WERI-Rb-1 (cell line): ENCODE measurements around the gene LIPA.

Experiments used
- DNase-seq: peaks from one replicate; pipeline ENCODE4 v3.0.0-alpha.2; 2020
- H3K27ac ChIP-seq: fragments of 250-450 bp; sonication (Bioruptor Pico); 2 replicates; pipeline ENCODE4 v1.5.1; 2020; ENCODE audit warnings: mild to moderate bottlenecking, moderate library complexity
- H3K27me3 ChIP-seq: fragments of 250-450 bp; sonication (Bioruptor Pico); 2 replicates; pipeline ENCODE4 v1.5.1; 2021; ENCODE audit warnings: mild to moderate bottlenecking, low read depth, moderate library complexity; ENCODE audit not compliant: insufficient read depth, severe bottlenecking
- H3K36me3 ChIP-seq: fragments of 250-450 bp; sonication (Bioruptor Pico); 2 replicates; pipeline ENCODE4 v1.5.1; 2020; ENCODE audit warnings: mild to moderate bottlenecking, moderate library complexity
- H3K4me3 ChIP-seq: 2 replicates; pipeline ENCODE4 v1.5.1; 2011; ENCODE audit warnings: low read depth, mild to moderate bottlenecking, control low read depth, low read length
- H3K9me3 ChIP-seq: fragments of 250-450 bp; sonication (Bioruptor Pico); 2 replicates; pipeline ENCODE4 v1.5.1; 2021; ENCODE audit warnings: mild to moderate bottlenecking, moderate library complexity; ENCODE audit not compliant: severe bottlenecking
- TF ChIP-seq, protein P1 (sequence below): IDR thresholded peaks from 2 replicates; pipeline ENCODE4 v1.5.1; 2011; ENCODE audit warnings: low read depth, mild to moderate bottlenecking, control low read depth, inconsistent platforms, low read length

Gene LIPA

DNA sequence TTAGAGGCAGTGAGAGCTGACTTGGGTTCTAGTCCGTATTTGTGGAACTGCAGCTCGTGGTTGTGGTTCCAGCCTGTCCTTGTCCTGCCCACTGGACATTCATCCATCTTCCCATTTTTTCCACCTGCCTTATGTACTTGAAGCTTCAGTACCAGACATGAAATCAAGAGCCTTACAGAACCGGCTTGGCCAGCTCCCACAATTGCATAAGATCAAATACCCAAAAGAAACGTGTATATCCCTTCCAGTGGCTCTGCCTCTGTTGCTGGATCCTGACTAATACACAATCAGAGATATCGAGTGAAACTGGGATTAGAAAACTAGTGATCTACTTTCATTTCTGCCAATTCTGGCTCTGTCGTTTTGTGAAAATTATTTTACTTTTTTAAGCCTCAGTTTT is 23.8 kb upstream of the LIPA start:
- no peaks in the 10 kb centered on the region for H3K27me3 ChIP-seq
- DNase-seq = no peak
- no peaks in the 10 kb centered on the region for H3K36me3 ChIP-seq
- no peaks in the 10 kb centered on the region for H3K9me3 ChIP-seq
- no peak overlapping the region for H3K27ac ChIP-seq
- TF ChIP-seq, protein P1, sequence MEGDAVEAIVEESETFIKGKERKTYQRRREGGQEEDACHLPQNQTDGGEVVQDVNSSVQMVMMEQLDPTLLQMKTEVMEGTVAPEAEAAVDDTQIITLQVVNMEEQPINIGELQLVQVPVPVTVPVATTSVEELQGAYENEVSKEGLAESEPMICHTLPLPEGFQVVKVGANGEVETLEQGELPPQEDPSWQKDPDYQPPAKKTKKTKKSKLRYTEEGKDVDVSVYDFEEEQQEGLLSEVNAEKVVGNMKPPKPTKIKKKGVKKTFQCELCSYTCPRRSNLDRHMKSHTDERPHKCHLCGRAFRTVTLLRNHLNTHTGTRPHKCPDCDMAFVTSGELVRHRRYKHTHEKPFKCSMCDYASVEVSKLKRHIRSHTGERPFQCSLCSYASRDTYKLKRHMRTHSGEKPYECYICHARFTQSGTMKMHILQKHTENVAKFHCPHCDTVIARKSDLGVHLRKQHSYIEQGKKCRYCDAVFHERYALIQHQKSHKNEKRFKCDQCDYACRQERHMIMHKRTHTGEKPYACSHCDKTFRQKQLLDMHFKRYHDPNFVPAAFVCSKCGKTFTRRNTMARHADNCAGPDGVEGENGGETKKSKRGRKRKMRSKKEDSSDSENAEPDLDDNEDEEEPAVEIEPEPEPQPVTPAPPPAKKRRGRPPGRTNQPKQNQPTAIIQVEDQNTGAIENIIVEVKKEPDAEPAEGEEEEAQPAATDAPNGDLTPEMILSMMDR = no peak
- H3K4me3 ChIP-seq = no peak overlapping the region

DNA sequence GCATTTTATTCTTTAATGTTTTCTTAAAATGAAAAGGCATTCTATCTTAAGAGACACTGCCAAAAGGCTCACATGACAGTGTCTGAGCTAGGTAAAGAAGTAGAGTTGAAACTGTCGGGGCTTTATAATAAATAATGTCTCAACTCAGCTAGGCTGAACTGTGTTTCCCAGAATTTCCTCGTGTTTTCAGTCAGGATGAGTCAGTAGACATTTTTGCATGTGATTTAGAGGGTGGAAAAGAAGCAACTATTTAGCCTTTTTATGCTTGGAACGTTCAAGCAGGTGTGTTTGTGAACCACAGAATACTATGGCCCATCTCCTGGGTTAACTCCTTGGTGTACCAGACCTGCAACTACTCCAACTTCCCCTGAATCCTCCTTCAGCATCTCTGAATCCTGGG is 23.4 kb upstream of the LIPA start:
- Histone ChIP-seq H3K9me3 (no peaks in the 10 kb centered on the region), H3K27ac (no peak overlapping the region), H3K4me3 (no peak overlapping the region), H3K36me3 (no peaks in the 10 kb centered on the region), H3K27me3 (no peaks in the 10 kb centered on the region)
- TF ChIP-seq, protein P1 = no peak
- DNase-seq = no peak

GRCh38 chr10:89273680-89274079 is 22.1 kb upstream of the LIPA start:
- no peak for DNase-seq
- Histone ChIP-seq H3K27ac (no peak overlapping the region), H3K36me3 (no peaks in the 10 kb centered on the region), H3K4me3 (no peak overlapping the region), H3K27me3 (no peaks in the 10 kb centered on the region), H3K9me3 (no peaks in the 10 kb centered on the region)
- TF ChIP-seq, protein P1 = no peak

GRCh38 chr10:89271532-89271931 is 20.0 kb upstream of the LIPA start:
- no peak for DNase-seq
- no peak overlapping the region for H3K27ac ChIP-seq
- no peaks in the 10 kb centered on the region for H3K36me3 ChIP-seq
- TF ChIP-seq, protein P1 = no peak
- no peak overlapping the region for H3K4me3 ChIP-seq
- H3K9me3 ChIP-seq = no peaks in the 10 kb centered on the region
- H3K27me3 ChIP-seq = no peaks in the 10 kb centered on the region

GRCh38 chr10:89270153-89270483 is 18.5 kb upstream of the LIPA start:
- H3K27ac ChIP-seq = no peak overlapping the region
- no peaks in the 10 kb centered on the region for H3K36me3 ChIP-seq
- no peaks in the 10 kb centered on the region for H3K9me3 ChIP-seq
- no peaks in the 10 kb centered on the region for H3K27me3 ChIP-seq
- DNase-seq = no peak
- no peak overlapping the region for H3K4me3 ChIP-seq
- TF ChIP-seq, protein P1 = no peak

- DNase-seq = no peak
- H3K27me3 ChIP-seq = no peaks in the 10 kb centered on the region
- H3K9me3 ChIP-seq = peaks cover 2% of the 10 kb centered on the region
- no peak overlapping the region for H3K27ac ChIP-seq
- H3K36me3 ChIP-seq = no peaks in the 10 kb centered on the region
- TF ChIP-seq, protein P1 = no peak
- H3K4me3 ChIP-seq = no peak overlapping the region
Observed at GRCh38 chr10:89269433-89270152, 18.0 kb upstream of the LIPA start.
